HG02884 (cell line): Measurements from ENCODE around the gene RBP7.

Experiments
- ATAC-seq: cut with Tn5 transposase; IDR thresholded peaks from one replicate; pipeline ENCODE4 v1.9.1; 2021; ENCODE audit warnings: mild to moderate bottlenecking, moderate library complexity; ENCODE audit not compliant: unreplicated experiment

Gene RBP7

GRCh38 chr1:10064416-10065343 is 67.7 kb downstream of the RBP7 start:
- ATAC-seq = no peak

DNA sequence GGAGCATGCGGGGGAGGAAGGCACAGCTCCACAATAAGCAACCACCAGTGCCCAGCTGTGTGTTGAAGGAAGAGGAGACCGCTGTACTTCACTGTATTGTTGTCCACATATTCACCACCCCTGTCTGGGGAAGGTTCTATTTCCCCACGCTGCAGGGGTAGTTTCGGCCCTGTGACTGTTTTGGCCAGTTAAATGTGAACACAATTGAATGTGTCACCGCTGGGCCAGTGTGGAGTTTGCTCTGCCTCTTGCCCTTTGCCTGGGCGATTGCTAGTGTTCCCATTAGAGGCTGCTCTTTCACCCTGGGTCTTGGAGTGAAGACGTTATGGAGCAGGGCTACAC is 68.3 kb downstream of the RBP7 start:
- no peak for ATAC-seq
